Left lobe of liver (tissue), 2 donors: ENCODE measurements around the gene DENND4B. TPM values are rescaled to one million over a fixed set of nuclear protein-coding genes. Genes with fewer than 3 reads are reported as not detected.

Experiments
- ATAC-seq: fragments of 200-7000 bp; cut with Tn5 transposase; one replicate; pipeline ENCODE4 v1.9.1; 2020; ENCODE audit warnings: mild to moderate bottlenecking, moderate library complexity
- DNase-seq: peaks from one replicate; pipeline ENCODE4 v3.0.0-alpha.2; 2020; ENCODE audit warnings: low spot score
- total RNA-seq: library from RNA; stranded (reverse); gene quantifications from one replicate; pipeline ENCODE4 v1.2.1, GENCODE V29; 2021
- donor health status: DM: no; HTN: no; CAD: no; lungs with moderate emphysema.
- donor health status: DM: no; HTN: yes; CAD: no.

The DENND4B gene
- total RNA-seq, 1 donor from 2014 or later: 25.4 TPM

GRCh38 chr1:153968972-153969371, 22.5 kb upstream of the DENND4B start:
- no peak for DNase-seq
- ATAC-seq: no peak

- DNase-seq: no peak
- no peak for ATAC-seq
Observed at GRCh38 chr1:153968408-153968807, 21.9 kb upstream of the DENND4B start.

GRCh38 chr1:153968000-153968363, 21.5 kb upstream of the DENND4B start:
- ATAC-seq: peak; percentile 5
- peak; percentile 65 for DNase-seq

DNA sequence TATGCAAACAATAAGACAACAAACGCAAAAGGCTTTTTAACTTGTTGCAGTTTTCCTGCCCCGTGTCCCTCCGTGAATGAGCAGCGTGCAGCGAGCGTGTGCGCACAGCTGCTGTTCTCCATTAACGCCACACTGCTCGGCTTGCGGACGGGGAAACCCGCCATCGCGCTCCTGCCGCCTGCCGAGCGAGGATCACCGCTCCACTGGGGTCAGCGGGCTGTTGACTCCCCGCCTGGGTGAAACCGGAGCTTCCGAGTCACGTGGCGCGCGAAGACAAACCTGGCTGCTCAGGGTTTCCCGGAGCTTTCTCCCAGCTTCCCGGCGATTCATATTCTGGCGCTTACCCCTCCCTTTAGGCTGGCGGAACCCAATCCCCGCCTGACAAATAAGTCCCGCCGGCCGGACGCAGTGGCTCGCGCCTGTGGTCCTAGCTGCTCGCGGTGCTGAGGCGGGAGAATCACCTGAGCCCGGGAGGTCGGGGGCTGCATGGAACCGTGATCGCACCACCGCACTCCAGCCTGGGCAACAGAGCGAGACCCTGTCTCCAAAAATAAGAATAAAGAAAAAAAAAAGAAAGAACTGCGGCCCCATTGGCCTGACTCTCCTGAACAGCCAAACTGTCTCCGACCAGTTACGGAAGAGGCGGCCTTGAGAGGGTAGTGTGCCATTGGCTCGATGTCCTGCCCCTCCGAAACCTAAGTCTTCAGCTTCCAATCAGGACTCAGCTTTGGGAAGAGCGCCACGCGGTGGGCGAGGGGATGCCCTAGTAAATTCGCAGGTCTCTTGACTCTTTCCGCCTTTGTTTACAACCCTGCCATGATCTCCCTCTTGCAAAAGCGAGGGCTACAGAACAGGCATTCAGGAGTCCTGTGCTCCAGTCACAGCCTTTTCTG, 20.8 kb upstream of the DENND4B start, which contains the start of gene CREB3L4:
CREB3L4 (plus strand) TSS at position 796 of the 893 bp plus-strand sequence. CDS start 624 bp downstream, outside the sequence.
- ATAC-seq: peak; percentile 77

DNA sequence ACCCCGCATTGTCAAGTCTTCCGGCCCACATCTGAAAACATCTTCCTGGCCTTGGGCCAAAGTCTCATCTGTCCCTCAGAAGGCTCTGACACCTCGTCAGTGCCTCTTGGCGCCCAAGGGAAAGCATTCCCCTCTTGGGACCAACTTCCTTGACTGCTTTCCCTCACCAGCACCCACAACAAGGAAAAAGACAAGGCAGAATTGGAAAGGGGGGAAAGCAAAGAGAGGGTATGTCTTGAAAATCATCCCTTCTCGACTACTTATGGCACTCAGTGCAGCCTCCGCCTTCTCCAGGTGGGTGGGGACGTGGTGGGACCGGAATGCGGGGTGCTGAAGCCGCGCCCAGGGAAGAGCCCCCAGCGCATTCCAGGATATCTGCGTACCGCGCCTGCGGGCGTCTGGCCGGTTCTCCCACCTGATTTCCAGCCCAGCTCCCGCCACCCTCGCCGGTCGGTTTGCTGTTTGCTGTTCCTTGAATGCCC, 17.4 kb upstream of the DENND4B start:
- ATAC-seq: no peak
- DNase-seq: no peak

More for the DNA sequence above, 20.8 kb upstream of the DENND4B start, which contains the start of gene CREB3L4:
- peak; percentile 94 for DNase-seq

DNA sequence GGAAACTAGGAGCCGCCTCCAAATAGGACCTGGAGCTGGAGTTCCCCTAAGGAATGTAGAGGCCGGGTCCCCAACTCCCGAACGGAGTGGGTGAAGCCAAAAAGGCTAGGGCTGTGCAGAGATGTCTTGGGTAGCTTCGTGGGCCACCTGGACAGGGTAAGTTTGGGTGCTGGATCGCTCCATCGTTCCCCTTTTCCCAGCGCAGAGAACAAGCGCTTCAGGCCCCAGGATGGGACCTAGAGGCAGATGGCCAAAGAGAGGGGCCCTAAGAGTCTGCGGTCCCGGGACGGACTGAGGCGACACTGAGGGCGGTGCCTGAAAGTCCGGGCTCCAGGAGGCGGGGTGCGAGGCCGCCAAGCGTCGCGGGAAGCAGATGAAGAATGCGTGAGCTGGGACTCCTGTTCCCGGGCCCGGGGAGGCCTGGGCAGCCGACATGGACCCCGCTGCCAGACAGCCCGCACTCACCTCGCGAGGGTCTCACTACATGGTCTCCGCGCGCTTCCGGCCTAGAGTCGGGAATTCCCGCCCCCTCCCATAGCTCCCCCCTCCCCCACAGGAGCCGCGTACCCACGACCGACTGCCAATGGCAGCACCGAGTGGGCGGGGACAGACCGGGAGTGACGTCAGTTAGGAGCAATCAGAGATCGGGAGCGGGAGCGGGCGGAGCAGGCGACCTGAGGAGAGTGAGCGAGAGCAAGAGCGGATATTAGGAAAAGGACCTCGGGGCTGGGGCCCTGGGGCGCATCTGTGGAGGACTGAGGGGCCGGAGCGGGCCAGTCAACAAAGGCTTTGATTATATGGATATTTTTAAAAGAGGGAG, 16.7 kb upstream of the DENND4B start, which contains the start of gene SLC39A1:
SLC39A1 (minus strand) TSS at position 508 of the 820 bp plus-strand sequence. CDS start 822 bp downstream, outside the sequence.
- ATAC-seq (peak; percentile 77), DNase-seq (peak; percentile 99)

GRCh38 chr1:153962088-153963029, 15.8 kb upstream of the DENND4B start:
- ATAC-seq (no peak), DNase-seq (no peak)

GRCh38 chr1:153961421-153961820, 14.9 kb upstream of the DENND4B start:
- DNase-seq (no peak), ATAC-seq (no peak)

- ATAC-seq (no peak), DNase-seq (no peak)
Observed at GRCh38 chr1:153960206-153960605, 13.7 kb upstream of the DENND4B start.

- DNase-seq (no peak), ATAC-seq (no peak)
Observed at GRCh38 chr1:153959454-153959853, 12.9 kb upstream of the DENND4B start.

- no peak for DNase-seq
- no peak for ATAC-seq
Observed at GRCh38 chr1:153958961-153959260, 12.4 kb upstream of the DENND4B start.

DNA sequence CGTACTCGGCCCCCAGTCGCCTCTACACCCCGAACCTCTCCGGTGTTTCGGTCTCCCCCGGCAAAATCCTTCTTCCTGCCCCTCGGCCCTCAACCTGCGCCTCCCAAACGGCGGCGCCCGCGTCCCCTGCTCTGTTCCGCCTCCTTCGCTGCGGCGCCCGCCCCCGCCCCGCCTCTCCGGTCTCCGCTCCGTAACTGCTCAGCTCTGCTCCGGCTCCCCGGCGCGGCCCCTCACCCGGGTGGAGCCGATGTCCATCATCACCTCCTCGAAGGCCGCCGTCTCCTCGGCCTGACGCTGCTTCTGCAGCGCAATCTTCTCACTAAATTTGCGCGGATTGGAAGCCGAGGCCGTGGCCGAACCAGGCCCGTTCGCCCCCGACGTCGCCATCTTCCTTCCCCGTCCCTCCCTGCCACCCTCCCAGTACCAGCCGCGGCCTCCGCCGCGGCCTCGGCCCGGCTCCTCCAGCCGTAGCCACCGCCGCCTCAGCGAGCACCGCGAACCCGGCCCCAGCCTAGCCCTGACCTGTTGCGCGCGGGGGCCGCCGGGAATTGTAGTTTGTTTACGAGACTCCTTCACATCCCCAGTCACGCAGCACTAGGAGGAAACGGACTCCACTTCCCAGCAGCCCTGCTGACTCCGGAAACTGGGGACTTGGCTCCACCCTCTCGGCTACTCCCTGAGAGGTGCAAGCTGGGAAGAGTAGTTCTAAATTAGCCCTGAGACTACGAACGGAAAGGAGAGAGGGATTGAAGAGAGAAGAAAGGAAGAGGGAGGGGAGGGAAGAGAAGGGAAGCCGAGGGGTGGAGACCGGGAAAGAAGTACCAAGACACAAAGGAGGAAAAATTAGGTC, 11.8 kb upstream of the DENND4B start, which contains the start of gene CRTC2:
CRTC2 (minus strand) TSS at position 502 of the 850 bp plus-strand sequence; CDS start at position 387, 115 bp downstream.
- ATAC-seq (peak; percentile 80), DNase-seq (peak; percentile 99)

- ATAC-seq (no peak), DNase-seq (no peak)
Observed at GRCh38 chr1:153957744-153958110, 11.2 kb upstream of the DENND4B start.

DNA sequence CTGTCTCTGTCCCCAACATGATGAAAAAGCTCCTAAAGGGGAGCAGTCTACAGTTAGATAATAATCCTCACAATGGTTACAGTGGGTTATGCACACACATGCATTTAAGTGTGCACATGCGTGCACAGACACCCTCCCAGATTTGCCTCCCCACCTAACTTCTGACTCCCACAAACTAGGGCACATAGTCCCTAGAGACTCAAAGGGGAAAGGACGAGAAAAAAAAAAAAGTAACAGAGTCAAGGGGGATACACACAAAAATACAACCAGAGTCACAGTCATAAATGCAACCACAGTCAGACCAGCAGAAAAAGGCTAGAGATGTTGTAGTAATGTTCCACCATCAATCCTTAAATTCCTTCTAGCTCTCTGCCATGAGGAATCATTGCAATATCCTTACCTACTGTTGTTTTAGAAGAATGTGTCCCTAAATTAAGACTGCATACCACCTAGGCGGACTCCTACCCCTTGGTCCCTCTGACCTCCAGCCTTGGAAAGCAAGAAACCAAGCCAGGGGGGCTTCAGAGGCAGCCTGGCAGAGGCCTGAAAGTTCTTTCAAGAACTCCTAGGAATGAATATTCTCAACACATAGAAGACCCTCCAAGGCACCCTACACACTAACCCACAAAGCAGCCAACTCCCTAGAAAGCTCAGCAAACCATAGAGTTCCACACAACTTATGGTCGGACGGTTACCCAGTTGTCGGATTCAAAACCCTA, 10.6 kb upstream of the DENND4B start:
- no peak for ATAC-seq

GRCh38 chr1:153954826-153955225, 8.3 kb upstream of the DENND4B start:
- no peak for DNase-seq
- no peak for ATAC-seq

More for the DNA sequence above, 10.6 kb upstream of the DENND4B start:
- DNase-seq: no peak

DNA sequence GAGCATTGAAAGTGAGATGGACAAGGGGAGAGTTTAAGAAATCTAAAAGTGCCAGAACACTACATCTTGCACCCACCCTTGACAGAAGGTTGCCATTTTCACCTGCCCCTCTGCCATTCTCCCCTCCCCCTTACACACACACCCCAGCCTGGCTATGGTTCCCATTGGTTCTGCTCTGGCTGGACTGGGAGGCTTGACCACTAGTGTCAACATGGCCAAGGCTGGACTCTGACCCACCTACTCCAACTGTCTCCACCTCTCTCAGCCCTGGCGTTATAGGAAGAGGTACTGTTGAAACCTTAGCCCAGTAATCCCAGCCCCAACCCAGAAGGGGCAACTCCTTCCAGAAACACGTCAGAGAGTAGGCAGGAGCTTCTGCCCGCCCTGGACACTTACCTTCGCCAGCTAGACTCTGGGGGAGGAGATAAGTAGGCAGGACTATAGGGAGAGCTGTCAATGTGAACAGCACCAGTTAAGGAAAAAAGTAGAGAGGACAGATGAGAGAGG, 7.4 kb upstream of the DENND4B start:
- ATAC-seq (peak; percentile 79), DNase-seq (peak; percentile 93)

DNA sequence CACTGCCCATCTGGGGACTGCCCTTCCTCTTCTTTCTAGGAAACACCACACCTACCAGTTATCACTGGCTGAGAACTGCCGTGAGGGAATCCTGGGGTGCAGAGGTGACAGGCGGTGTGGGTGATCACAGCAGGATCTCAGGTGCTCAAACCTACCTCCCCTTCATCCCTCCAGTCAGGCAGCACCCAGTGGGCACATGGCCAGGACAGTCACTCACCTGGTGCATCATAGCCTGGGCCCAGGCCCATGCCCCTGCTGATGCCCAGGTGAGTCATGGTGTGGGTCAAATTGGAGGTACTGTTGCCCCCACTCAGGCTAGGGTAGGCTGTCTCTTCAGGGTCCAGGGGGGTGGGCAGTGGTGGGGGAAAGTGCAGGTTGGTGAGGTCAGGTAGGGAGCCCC, 5.3 kb upstream of the DENND4B start:
- no peak for DNase-seq
- ATAC-seq: no peak

GRCh38 chr1:153951183-153951582, 4.7 kb upstream of the DENND4B start:
- ATAC-seq (no peak), DNase-seq (no peak)
